ENCODE data around the gene MAT2B.
"Not testable (repeated sequence)": the region's sequence is repeated elsewhere in the genome, so short reads cannot be mapped to it uniquely, and the experiment has no call there.

MAT2B gene

DNA sequence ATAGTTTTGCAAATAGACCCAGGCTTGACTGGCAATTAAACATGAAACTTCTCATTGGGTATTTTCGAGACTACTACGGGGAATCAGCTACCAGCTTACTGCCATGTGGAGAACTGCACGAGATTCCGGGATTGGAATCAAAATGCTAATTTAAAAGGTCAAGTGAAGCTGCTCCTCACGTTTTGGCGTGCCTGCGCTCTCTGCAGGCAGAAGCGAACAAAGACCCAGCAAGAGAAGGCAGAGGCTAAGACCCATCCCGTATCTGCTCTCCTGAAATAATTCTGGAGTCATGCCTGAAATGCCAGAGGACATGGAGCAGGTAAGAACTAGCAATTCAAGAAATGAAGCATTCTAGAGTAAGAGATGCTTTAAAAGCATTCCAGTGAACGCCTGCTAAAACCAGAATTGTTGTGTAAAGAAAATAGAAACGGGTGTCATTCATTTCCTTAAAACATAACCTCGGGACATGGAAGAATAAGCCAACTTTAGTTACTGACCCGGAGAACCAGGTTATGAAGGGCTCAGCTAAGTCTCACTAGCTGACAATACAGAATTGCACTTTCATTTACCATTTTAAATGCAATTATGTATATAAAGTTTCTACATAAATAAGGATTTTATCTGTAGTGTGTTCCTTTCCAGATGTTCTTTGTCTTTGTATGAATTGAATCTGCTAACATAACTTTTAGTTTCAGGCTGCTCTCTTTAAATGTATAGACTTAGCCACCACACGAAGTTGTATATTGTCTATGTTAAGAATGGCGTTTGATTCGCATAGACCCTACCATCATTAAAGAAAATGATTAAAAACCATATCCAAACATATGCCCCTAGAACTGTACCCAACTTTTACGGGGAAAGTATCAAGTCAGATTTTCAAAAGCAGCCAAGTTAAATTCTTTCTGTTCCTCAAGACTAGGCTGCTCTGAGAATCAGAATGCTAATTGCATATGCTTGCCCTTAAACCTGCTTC lies 2.0 kb upstream of the MAT2B start:
- peak; percentile 83 for DNase-seq (ENCODE audit: low read depth, low spot score)

DNA sequence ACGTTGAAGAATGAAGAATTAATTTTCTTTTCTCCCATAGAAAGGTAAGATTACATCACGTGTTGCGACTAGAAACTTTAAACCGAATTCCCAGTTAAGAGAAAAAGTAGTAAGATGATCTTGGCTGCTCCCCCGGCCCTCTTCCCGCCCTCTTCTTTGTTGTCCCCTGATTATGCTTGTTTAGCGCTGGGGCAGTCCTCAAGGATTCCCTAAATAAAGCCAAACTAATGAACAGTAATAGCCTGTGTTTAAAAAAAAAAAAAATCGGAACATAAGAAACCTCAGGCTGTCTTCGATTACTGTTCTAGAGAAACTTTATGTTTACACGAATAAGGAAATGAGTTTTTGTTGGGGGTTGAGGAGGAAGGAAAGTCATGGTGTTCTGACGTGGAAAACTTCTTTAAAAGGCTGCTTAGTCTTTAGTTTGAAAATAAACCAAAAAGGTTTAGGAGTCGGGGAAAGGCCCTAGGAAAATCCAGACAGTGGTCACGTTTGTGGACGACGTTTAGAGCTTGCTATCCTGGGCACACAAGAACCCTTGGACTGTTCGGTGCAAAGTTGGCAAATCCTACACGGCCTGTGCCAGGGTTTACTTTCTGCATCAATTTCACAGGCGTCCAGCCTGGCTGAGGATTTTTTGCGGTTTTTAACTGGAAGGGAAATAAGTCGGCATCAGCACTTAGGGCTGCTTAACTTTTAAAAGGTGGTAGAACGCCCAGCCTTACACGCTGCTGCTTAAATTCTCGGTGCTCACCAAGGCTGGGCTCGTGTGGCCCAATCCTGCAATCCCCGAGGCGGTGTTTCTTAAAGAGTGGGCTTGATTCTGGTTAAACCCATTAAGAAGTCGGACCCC lies 1.1 kb upstream of the MAT2B start:
- peak; percentile 86 for DNase-seq (ENCODE audit: low read depth, low spot score)

DNA sequence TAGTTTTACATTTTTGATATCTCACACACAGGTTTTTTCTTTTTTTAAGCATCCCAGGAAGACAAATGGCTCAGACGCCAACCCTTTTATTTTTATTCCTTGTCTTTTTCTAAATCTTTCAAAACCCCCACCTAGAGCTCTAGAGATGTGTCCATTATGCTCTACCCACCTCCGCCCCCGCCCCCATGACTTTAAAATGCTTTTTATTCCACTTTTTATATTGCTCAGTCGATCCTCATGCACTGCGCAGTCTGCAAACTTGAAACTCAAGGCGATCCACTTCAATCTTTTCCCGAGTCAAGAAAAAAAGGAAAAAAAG lies 411 bp upstream of the MAT2B start:
- DNase-seq (ENCODE audit: low read depth, low spot score), result no peak

DNA sequence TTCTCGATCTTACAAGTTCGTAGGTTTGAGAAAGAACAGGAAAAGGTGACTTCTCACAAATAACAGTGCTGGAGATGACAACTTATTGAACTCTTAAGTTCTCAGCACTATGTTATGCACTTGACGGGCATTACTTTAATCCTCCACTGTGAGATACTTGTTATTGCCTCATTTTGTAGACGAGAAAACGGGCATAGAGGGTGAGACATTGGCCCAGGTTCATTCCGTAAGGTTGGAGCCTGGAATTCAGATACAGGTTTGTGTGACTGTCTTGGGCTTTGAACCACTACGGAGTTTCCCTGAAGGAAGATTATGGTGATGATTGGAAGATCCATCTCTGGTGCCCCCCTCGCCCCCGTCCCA lies 657 bp downstream of the MAT2B start:
- DNase-seq (ENCODE audit: low read depth, low spot score), result no peak

DNA sequence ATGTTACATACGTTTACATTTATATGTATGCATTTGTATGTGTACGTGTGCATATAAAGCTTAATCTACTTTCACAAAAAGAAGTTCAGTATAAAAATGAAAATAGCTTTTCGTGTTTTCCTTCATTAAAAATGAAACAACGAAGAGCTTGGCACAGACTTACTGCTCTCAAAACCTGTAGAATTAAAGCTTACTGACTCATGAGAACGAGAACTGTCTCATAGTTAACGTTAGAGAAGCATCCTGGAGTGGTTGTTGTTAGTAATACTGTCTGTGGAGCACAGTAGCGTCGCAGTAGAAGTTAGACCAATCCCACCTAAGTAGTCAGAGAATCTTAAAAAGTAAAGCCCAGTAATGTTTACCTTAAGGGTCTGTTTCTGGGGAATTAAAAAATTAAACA lies 1.3 kb downstream of the MAT2B start:
- peak; percentile 49 for DNase-seq (ENCODE audit: low read depth, low spot score)

DNA sequence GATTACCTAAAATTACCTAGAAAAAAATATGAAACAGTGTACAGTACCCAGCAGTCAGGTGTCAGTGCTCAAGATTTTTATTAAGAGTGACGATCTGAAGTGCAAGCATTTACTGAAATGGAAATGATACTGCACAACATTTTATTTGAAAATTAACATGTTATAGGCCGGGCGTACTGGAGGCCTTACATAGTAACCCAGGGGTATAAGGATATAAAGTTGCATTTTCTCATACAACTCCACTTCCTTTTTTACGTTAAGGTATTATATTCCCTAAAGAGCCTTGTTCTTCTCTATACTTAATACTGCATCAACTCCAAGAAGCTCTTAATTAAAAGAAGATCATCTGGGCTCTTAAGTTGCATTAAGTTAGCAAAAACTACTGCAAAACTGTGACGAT lies 3.3 kb downstream of the MAT2B start:
- no peak for DNase-seq (ENCODE audit: low read depth, low spot score)

DNA sequence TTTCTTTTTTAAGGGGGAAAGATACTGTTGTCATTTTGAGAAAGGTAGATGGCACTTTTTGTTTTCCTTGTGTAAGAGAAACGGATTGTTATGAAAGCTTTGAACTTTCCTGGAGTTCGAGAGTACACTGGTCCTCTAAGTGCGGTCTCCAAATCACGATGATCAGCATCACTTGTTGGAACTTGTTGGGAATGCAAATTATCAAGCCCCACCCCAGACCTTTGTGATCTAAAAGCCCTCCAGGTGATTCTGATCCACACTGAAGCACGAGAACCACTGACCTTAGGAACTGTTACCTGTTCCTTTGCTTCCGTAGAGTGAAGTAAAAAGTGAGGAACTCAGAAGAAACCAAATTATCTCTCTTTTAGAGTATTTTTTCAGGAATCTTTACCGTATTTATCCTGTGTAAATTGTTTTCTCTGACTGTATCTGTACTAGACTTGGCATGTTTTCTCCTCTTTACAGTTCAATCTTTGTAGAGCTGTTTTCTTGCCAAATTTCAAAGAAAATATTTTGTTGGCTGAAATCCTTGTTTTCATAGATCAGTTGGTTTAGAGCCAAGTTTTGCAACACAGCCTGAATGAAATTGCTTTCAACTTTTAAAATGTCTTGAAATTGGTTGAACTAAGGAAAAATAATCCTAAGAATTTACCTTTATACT lies 4.0 kb downstream of the MAT2B start:
- peak; percentile 44 for DNase-seq (ENCODE audit: low read depth, low spot score)

DNA sequence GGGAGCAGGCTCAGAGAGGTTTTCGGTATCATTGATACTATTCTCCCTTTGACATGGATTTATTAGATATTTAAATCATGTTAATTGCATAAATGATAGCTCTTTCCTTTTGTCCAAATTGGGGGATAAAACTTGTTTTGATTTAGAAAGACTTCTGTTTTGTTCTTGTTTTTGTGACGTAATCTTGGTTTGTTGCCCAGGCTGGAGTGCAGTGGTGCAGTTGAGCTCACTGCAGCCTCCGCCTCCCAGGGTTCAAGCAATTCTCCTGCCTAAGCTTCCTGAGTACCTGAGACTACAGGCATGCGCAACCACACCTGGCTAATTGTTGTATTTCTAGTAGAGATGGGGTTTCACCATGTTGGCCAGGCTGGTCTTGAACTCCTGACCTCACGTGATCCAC lies 7.1 kb downstream of the MAT2B start:
- no peak for DNase-seq (ENCODE audit: low read depth, low spot score)

DNA sequence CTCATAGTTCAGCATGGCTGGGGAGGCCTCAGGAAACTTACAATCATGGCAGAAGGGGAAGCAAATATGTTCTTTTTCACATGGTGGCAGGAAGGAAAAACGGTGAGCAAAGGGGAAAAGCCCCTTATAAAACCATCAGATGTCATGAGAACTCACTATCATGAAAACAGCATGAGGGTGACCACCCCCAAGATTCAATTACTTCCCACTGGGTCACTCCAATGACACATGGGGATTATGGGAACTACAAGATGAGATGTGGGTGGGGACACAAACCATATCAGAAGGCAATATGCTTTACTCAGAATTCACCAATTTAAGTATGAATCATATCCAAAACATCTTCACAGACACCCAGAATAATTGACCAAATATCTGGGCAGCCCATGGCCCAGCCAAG lies 19.7 kb downstream of the MAT2B start:
- no peak for DNase-seq (ENCODE audit: low read depth, low spot score)

DNA sequence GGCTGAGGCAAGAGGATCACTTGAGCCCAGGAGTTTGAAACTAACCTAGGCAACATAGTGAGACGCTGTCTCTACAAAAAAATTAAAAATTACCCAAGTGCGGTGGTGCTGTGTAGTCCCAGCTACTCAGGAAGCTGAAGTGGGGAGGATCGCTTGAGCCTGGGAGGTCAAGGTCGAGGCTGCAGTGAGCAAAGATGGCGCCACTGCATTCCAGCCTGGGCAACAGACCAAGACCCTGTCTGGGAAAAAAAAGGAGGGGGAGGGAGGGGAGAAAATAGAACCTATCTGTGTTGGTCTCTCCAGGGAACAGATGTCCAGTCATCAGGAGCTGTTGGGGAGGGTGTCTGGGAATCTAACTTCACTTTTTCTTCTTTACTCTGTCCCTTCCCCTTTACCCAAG lies 24.3 kb downstream of the MAT2B start:
- DNase-seq (ENCODE audit: low read depth, low spot score), result no peak

DNA sequence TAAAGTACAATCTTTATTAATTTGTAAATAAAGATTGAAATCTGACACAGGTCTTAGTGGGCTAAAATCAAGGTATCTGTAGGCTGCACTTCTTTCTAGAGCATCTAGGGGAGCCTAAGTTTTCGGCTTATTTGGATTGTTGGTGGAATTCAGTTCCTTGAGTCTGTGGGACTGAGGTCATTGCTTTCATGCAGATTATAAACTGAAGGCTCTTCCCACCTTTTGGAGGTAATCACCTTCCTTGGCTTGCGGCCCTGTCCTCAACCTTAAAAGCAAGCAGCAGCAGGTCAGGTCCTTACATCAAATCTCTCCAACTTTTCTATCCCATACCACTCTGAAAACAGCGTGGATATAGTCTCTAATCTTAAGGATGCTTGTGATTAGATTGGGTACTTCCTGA lies 25.9 kb downstream of the MAT2B start:
- no peak for DNase-seq (ENCODE audit: low read depth, low spot score)

DNA sequence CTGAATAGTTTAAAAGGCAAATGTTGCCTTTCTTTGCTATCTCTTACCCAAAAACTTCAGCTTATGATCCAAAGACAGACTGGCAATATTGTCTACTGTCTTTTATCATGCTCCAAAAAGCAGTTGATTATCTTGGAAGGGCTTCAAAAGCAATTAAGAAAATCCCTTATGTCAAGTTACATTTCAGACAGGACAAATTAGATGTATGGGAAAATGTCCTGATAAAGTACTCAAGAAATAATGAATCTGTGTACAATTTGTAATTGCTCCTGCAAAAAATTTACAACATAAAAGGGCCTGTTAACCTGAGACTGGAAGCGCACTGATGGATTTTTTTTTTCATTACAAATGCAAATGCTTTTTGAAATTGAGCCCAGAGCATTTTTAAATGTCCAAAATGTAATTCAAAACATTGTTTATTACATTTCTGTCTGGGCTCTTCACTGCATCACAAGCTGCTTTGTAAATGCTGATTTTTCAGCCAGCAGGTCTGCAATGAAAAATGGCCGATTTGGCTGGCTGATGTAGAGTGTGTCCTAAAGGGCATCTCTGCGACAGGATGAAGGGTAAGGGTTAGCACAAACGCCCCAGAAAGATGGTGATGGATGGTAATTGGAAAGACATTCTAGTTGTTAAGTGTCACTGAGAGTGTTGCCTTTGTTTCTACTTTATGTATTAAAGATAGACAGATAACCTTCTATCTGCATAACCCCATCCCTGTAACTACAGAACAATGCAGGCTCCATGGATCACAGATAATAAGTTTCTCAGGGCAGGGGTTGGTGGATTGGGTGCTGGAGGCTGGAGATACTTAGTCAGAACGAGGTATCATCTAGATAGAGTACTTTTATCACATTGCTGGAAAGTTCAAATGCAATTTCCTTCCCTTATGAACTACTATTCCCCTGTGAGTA lies 27.0 kb downstream of the MAT2B start:
- no peak for DNase-seq (ENCODE audit: low read depth, low spot score)

DNA sequence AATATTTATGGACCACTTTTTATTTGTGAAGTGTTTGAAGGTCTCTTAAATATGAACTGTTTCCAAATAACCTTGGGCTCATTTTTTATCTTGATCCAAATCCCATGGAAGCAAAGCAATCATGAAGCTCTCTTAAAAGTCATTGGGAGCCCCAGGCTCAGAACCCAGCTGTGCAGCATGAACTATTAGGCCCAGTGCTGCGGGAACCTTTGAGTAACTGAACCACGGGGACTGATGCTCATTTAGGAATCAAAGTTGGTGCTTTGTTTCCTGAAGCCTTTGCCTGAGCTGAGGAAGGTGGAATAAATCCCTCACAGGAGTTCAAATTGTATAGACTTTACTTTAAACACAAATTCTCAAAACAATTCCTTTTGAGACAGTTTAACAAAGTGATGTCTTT lies 27.8 kb downstream of the MAT2B start:
- no peak for DNase-seq (ENCODE audit: low read depth, low spot score)

DNA sequence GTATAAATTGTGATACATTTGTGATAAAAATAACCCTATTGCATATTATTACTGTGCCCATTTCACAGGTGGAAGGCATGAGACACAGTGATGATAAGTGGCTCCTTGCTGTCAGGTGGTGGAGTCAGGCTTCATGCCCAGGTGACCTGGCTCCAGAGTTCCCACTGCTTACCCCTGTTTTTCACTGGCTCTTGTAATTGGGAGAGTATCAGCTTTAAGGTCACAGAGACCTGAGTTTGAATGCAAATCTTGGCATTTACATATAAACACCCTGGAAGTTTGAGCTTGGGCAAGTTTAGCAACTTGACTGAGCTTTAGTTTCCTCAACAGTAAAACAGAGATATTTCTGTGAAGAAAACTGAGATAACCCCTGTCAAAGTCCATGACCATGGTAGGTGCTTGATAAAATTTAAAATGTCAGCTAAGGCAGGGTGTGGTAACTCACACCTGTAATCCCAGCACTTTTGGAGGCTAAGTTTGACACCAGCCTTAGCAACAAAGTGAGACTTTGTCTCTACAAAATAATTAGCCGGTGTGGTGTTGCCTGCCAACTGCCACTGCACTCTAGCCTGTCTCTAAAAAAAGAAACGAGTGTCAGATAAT lies 29.2 kb downstream of the MAT2B start:
- no peak for DNase-seq (ENCODE audit: low read depth, low spot score)

DNA sequence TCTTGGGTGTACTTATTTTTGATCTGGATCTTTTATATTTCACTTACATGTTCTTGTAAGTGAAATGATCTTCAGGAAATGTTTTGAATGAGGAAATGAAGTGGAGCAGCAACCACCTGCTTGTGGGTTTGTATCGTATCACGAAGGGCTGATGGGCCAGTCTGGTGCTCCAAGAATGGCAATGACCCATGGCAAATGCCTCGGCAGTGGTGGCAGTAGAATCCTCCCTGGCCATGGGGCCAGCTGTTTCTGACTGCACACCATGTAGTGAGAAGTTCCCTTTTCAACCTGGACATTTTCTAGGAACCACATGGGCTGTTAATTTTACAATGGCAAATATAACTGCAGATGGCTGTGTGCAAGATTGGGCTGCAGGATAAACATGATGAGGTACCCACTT lies 29.9 kb downstream of the MAT2B start:
- DNase-seq (ENCODE audit: low read depth, low spot score), result no peak

DNA sequence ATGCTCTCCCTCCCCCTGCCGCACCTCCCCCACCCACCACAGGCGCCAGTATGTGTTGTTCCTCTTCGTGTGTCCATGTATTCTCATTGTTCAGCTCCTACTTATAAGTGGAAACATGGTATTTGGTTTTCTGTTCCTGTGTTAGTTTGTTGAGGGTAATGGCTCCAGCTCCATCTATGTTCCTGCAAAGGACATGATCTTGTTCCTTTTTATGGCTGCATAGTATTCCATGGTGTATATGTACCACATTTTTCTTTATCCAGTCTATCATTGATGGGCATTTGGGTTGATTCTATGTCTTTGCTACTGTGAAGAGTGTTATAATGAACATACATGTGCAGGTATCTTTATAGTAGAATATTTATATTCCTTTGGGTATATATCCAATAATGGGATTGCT lies 31.0 kb downstream of the MAT2B start:
- DNase-seq (ENCODE audit: low read depth, low spot score), result not testable (repeated sequence)

DNA sequence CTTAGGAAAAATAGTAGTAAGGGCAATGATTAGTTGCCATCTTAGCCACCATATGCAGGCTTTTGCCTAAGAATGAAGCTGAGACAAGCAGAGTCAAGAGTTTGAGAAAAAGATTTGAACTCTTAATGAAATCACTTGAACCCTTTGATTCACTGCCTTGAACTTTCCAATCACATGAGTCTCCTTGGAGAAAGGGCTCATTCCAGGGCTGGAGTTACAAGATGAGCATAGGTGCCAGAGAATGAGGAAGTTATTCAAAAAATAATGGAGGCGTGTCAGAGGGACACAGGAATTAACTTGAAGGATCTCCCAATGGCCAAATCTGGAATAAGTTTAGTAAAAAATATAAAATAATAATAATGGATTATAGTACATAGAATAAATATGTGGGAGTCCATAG lies 35.3 kb downstream of the MAT2B start:
- DNase-seq (ENCODE audit: low read depth, low spot score), result no peak

DNA sequence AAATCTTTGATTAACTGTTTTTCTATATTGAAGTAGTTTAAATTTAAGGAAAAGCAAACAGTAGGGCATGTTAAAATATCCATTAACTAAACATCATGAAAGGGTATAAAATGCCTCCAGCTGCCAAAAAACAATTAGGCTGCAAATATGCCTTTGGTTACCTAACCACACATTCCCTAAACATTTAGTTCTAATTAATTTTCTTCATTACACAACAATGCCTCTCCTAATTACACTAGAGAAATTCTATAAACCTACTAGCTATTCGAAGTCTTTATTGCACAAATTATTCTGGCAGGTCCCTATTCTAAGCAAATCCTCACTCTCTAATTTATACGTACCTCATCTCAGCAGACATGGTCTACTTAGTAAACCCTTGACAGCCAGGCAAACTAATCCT lies 37.4 kb downstream of the MAT2B start:
- no peak for DNase-seq (ENCODE audit: low read depth, low spot score)

DNA sequence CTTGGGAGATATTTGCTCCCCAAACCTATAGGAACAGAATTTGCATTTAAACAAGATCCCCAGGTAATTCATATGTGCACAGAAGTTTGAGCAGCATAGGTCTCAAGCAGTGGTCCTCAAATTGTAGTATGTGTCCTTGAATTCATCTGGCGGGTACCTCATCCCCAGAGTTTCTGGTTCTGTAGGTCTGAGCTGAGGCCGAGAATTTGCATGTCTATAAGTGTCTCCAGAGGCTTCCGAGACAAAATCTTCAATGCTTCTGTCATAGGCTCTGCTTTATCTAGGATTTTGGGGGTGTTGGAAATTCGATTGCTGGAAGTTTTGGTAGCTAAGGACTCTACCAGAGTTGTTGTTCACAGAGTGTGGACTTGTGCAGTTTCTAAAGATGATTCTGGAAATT lies 38.6 kb downstream of the MAT2B start:
- no peak for DNase-seq (ENCODE audit: low read depth, low spot score)

DNA sequence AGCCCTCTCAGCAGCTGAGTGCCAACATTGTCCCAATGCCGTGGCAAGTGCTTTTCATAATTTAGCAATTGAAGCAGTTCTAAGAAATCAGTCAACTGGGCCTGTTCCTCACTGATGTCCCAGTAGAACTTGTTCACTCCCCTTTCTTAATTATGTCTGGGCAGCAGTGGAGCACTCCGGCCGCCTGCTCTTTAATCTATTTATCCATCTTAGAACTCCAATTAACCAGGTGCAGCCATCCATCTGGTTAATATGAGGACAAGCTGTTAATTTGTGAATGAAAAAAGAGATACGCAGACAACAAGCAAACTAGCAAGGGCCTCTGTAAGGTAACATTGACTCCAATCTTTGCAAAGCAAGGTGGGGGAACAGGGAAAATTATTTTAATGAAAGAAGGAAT lies 39.4 kb downstream of the MAT2B start:
- no peak for DNase-seq (ENCODE audit: low read depth, low spot score)

DNA sequence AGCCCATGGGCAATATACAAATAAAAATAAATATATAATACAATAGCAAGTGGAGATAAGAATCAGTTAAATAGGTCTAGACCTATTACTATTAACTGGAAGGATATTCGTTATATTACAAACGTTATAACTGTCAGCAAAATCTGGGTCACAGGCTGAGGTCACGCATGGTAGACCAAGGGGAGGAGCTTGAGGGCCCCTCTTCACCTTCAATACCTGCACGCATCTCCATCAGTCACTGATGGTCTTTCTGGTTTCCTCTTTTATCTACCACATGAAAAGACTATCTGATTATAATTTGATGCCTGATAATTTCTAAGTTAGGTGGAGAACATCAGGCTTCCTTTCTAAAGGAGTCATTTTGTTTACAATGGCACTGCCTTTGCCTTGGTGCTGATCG lies 43.2 kb downstream of the MAT2B start:
- DNase-seq (ENCODE audit: low read depth, low spot score), result no peak
